Measurements from ENCODE around the gene PRKAG2.
"Not testable (repeated sequence)": the region's sequence is repeated elsewhere in the genome, so short reads cannot be mapped to it uniquely, and the experiment has no call there.

PRKAG2 gene

GRCh38 chr7:151786936-151787335, 90.0 kb downstream of the PRKAG2 start:
- no peak for DNase-seq (ENCODE audit: insufficient read length, low spot score)
- no peak for TF ChIP-seq POLR2A (IDR thresholded peaks at IDR 0.05; ENCODE audit: low read depth, low read length)
- FAIRE-seq, result no peak

- no peak for FAIRE-seq
- TF ChIP-seq POLR2A (IDR thresholded peaks at IDR 0.05; ENCODE audit: low read depth, low read length), result no peak
- DNase-seq (ENCODE audit: insufficient read length, low spot score), result no peak
Measured at GRCh38 chr7:151786241-151786640, 90.7 kb downstream of the PRKAG2 start.

- no peak for DNase-seq (ENCODE audit: insufficient read length, low spot score)
- no peak for FAIRE-seq
- TF ChIP-seq POLR2A (IDR thresholded peaks at IDR 0.05; ENCODE audit: low read depth, low read length), result no peak
Measured at GRCh38 chr7:151785681-151785965, 91.3 kb downstream of the PRKAG2 start.

GRCh38 chr7:151784853-151785680, 91.8 kb downstream of the PRKAG2 start:
- no peak for TF ChIP-seq POLR2A (IDR thresholded peaks at IDR 0.05; ENCODE audit: low read depth, low read length)
- no peak for FAIRE-seq
- DNase-seq (ENCODE audit: insufficient read length, low spot score), result no peak

- TF ChIP-seq POLR2A (IDR thresholded peaks at IDR 0.05; ENCODE audit: low read depth, low read length), result no peak
- FAIRE-seq, result no peak
- DNase-seq (ENCODE audit: insufficient read length, low spot score), result no peak
Measured at GRCh38 chr7:151783958-151784575, 92.8 kb downstream of the PRKAG2 start.

- TF ChIP-seq POLR2A (IDR thresholded peaks at IDR 0.05; ENCODE audit: low read depth, low read length), result no peak
- DNase-seq (ENCODE audit: insufficient read length, low spot score), result peak; percentile 80
- FAIRE-seq, result no peak
Measured at GRCh38 chr7:151782598-151783448, 94.1 kb downstream of the PRKAG2 start.

GRCh38 chr7:151782256-151782597, 94.7 kb downstream of the PRKAG2 start:
- FAIRE-seq; DNase-seq (ENCODE audit: insufficient read length, low spot score): not testable (repeated sequence)

GRCh38 chr7:151781161-151781845, 95.6 kb downstream of the PRKAG2 start:
- FAIRE-seq (no peak), DNase-seq (ENCODE audit: insufficient read length, low spot score) (no peak)
- TF ChIP-seq POLR2A (IDR thresholded peaks at IDR 0.05; ENCODE audit: low read depth, low read length), result no peak

- no peak for FAIRE-seq
- TF ChIP-seq POLR2A (IDR thresholded peaks at IDR 0.05; ENCODE audit: low read depth, low read length), result no peak
- DNase-seq (ENCODE audit: insufficient read length, low spot score), result no peak
Measured at GRCh38 chr7:151780631-151781030, 96.3 kb downstream of the PRKAG2 start.

GRCh38 chr7:151779678-151780077, 97.2 kb downstream of the PRKAG2 start:
- no peak for DNase-seq (ENCODE audit: insufficient read length, low spot score)
- TF ChIP-seq POLR2A (IDR thresholded peaks at IDR 0.05; ENCODE audit: low read depth, low read length), result no peak
- FAIRE-seq, result no peak

GRCh38 chr7:151779255-151779654, 97.7 kb downstream of the PRKAG2 start:
- no peak for FAIRE-seq
- DNase-seq (ENCODE audit: insufficient read length, low spot score), result no peak
- no peak for TF ChIP-seq POLR2A (IDR thresholded peaks at IDR 0.05; ENCODE audit: low read depth, low read length)

- no peak for TF ChIP-seq POLR2A (IDR thresholded peaks at IDR 0.05; ENCODE audit: low read depth, low read length)
Measured at GRCh38 chr7:151777908-151778670, 98.8 kb downstream of the PRKAG2 start.

GRCh38 chr7:151777495-151777880, 99.4 kb downstream of the PRKAG2 start:
- no peak for TF ChIP-seq POLR2A (IDR thresholded peaks at IDR 0.05; ENCODE audit: low read depth, low read length)

More at GRCh38 chr7:151777908-151778670, 98.8 kb downstream of the PRKAG2 start:
- FAIRE-seq, result no peak
- no peak for DNase-seq (ENCODE audit: insufficient read length, low spot score)

More at GRCh38 chr7:151777495-151777880, 99.4 kb downstream of the PRKAG2 start:
- FAIRE-seq (no peak), DNase-seq (ENCODE audit: insufficient read length, low spot score) (no peak)

All from H54 (cell line).